HL-60 (cell line): ENCODE measurements around the gene PTPRK.

Experiments used
- DNase-seq, 2 experiments: peaks; one replicate each; pipeline ENCODE4 v3.0.0-alpha.2; 2010 to 2020; ENCODE audit warnings: low read depth in 1 of 2, low spot score in 1 of 2
- H3K27ac ChIP-seq: fragments of 250-450 bp; sonication (Bioruptor Pico); replicated peaks from 2 replicates; pipeline ENCODE4 v1.5.1; 2020; ENCODE audit warnings: mild to moderate bottlenecking, moderate library complexity
- H3K27me3 ChIP-seq: fragments of 250-450 bp; sonication (Bioruptor Pico); 2 replicates; pipeline ENCODE4 v1.5.1; 2021; ENCODE audit warnings: mild to moderate bottlenecking, moderate library complexity; ENCODE audit not compliant: insufficient read depth, poor library complexity, severe bottlenecking
- H3K4me3 ChIP-seq: replicated peaks from 2 replicates; pipeline ENCODE4 v1.5.1; 2011; ENCODE audit warnings: mild to moderate bottlenecking, control low read depth, low read length; ENCODE audit not compliant: insufficient read depth
- CTCF ChIP-seq: IDR thresholded peaks from one replicate; pipeline ENCODE4 v1.5.1; 2011; ENCODE audit warnings: low read length, control low read depth, inconsistent platforms; ENCODE audit not compliant: insufficient read depth
- GABPA ChIP-seq: IDR thresholded peaks from 2 replicates; pipeline ENCODE4 v1.6.1; 2012; ENCODE audit warnings: low read depth
- POLR2AphosphoS5 ChIP-seq: IDR thresholded peaks from 2 replicates; pipeline ENCODE4 v1.6.1; 2012; ENCODE audit warnings: low read depth
- REST ChIP-seq: IDR thresholded peaks from 2 replicates; pipeline ENCODE4 v1.6.1; 2012; ENCODE audit warnings: low read depth; ENCODE audit not compliant: insufficient replicate concordance
- SPI1 ChIP-seq: IDR thresholded peaks from 2 replicates; pipeline ENCODE4 v1.6.1; 2012; ENCODE audit warnings: low read depth, mild to moderate bottlenecking, borderline replicate concordance

The PTPRK gene

GRCh38 chr6:128482642-128483041 lies 37.8 kb downstream of the PTPRK start:
- Histone ChIP-seq H3K27ac (no peak overlapping the region), H3K27me3 (no peaks in the 10 kb centered on the region), H3K4me3 (no peak overlapping the region)
- no peak for TF ChIP-seq POLR2AphosphoS5
- no peak for TF ChIP-seq CTCF
- TF ChIP-seq SPI1, result no peak
- TF ChIP-seq GABPA, result no peak
- no peak for TF ChIP-seq REST
- DNase-seq, result no peak

- Histone ChIP-seq H3K27me3 (no peaks in the 10 kb centered on the region), H3K27ac (no peak overlapping the region), H3K4me3 (no peak overlapping the region)
- TF ChIP-seq CTCF, result no peak
- no peak for TF ChIP-seq POLR2AphosphoS5
- no peak for TF ChIP-seq REST
- TF ChIP-seq SPI1, result no peak
- no peak for TF ChIP-seq GABPA
- no peak for DNase-seq
Measured at GRCh38 chr6:128479991-128480390, 40.4 kb downstream of the PTPRK start.

- no peak for TF ChIP-seq CTCF
- no peak for TF ChIP-seq SPI1
- no peak for TF ChIP-seq GABPA
- no peak for TF ChIP-seq REST
- no peak for TF ChIP-seq POLR2AphosphoS5
- no peak overlapping the region for H3K27ac ChIP-seq
- H3K27me3 ChIP-seq, result no peaks in the 10 kb centered on the region
- no peak overlapping the region for H3K4me3 ChIP-seq
- DNase-seq, result no peak
Measured at GRCh38 chr6:128479048-128479666, 41.2 kb downstream of the PTPRK start.
